ENCODE measurements around the gene SNRPN.
"Not testable (repeated sequence)": the region's sequence is repeated elsewhere in the genome, so short reads cannot be mapped to it uniquely, and the experiment has no call there.

Gene SNRPN

GRCh38 chr15:24924153-24924552 is 30.6 kb upstream of the SNRPN start:
- H3K4me3 ChIP-seq (ENCODE audit: severe bottlenecking), result no peak overlapping the region
- no peaks in the 10 kb centered on the region for H3K36me3 ChIP-seq (ENCODE audit: low read depth)
- no peak for TF ChIP-seq CTCF (IDR thresholded peaks at IDR 0.05; ENCODE audit: poor library complexity, severe bottlenecking)
- H3K4me1 ChIP-seq (ENCODE audit: insufficient read depth, poor library complexity, severe bottlenecking), result no peaks in the 10 kb centered on the region
- H3K27ac ChIP-seq (ENCODE audit: poor library complexity, severe bottlenecking), result no peak overlapping the region
- no peaks in the 10 kb centered on the region for H3K27me3 ChIP-seq (ENCODE audit: insufficient read depth, poor library complexity, severe bottlenecking)
- DNase-seq (ENCODE audit: low spot score), result no peak
- H3K9me3 ChIP-seq (ENCODE audit: severe bottlenecking), result no peaks in the 10 kb centered on the region
- no peak for ATAC-seq (ENCODE audit: low read depth)

GRCh38 chr15:24924621-24925020 is 30.2 kb upstream of the SNRPN start:
- Histone ChIP-seq H3K27me3 (ENCODE audit: insufficient read depth, poor library complexity, severe bottlenecking) (no peaks in the 10 kb centered on the region), H3K4me1 (ENCODE audit: insufficient read depth, poor library complexity, severe bottlenecking) (no peaks in the 10 kb centered on the region), H3K36me3 (ENCODE audit: low read depth) (no peaks in the 10 kb centered on the region), H3K27ac (ENCODE audit: poor library complexity, severe bottlenecking) (no peak overlapping the region), H3K9me3 (ENCODE audit: severe bottlenecking) (no peaks in the 10 kb centered on the region), H3K4me3 (ENCODE audit: severe bottlenecking) (no peak overlapping the region)
- ATAC-seq (ENCODE audit: low read depth), result no peak
- no peak for TF ChIP-seq CTCF (IDR thresholded peaks at IDR 0.05; ENCODE audit: poor library complexity, severe bottlenecking)
- DNase-seq (ENCODE audit: low spot score), result no peak

GRCh38 chr15:24931874-24932732 is 22.7 kb upstream of the SNRPN start:
- H3K27ac ChIP-seq (ENCODE audit: poor library complexity, severe bottlenecking); H3K36me3 ChIP-seq (ENCODE audit: low read depth); H3K9me3 ChIP-seq (ENCODE audit: severe bottlenecking); DNase-seq (ENCODE audit: low spot score); ATAC-seq (ENCODE audit: low read depth); H3K4me3 ChIP-seq (ENCODE audit: severe bottlenecking); H3K4me1 ChIP-seq (ENCODE audit: insufficient read depth, poor library complexity, severe bottlenecking); H3K27me3 ChIP-seq (ENCODE audit: insufficient read depth, poor library complexity, severe bottlenecking): not testable (repeated sequence)

- no peak for DNase-seq (ENCODE audit: low spot score)
- TF ChIP-seq CTCF (IDR thresholded peaks at IDR 0.05; ENCODE audit: poor library complexity, severe bottlenecking), result no peak
- H3K36me3 ChIP-seq (ENCODE audit: low read depth), result no peaks in the 10 kb centered on the region
- H3K27me3 ChIP-seq (ENCODE audit: insufficient read depth, poor library complexity, severe bottlenecking), result no peaks in the 10 kb centered on the region
- no peaks in the 10 kb centered on the region for H3K9me3 ChIP-seq (ENCODE audit: severe bottlenecking)
- H3K27ac ChIP-seq (ENCODE audit: poor library complexity, severe bottlenecking), result no peak overlapping the region
- no peak overlapping the region for H3K4me3 ChIP-seq (ENCODE audit: severe bottlenecking)
- H3K4me1 ChIP-seq (ENCODE audit: insufficient read depth, poor library complexity, severe bottlenecking), result no peaks in the 10 kb centered on the region
- no peak for ATAC-seq (ENCODE audit: low read depth)
Observed at GRCh38 chr15:24933716-24934115, 21.1 kb upstream of the SNRPN start.

DNA sequence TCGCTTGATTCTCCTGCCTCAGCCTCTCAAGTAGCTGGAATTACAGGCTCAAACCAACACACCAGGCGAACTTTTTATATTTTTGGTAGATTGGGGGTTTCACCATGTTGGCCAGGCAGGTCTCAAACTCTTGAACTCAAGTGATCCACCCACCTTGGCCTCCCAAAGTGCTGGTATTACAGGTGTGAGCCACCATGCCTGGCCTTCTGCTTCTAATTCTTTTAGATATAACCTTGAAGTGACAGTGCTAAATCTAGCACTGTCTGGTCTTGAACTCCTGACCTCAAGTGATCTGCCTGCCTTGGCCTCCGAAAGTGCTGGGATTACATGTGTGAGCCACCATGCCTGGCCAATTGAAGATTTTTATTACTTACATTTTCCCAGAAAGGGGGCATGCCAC is 16.6 kb upstream of the SNRPN start:
- H3K27ac ChIP-seq (ENCODE audit: poor library complexity, severe bottlenecking); H3K27me3 ChIP-seq (ENCODE audit: insufficient read depth, poor library complexity, severe bottlenecking); H3K36me3 ChIP-seq (ENCODE audit: low read depth); H3K4me1 ChIP-seq (ENCODE audit: insufficient read depth, poor library complexity, severe bottlenecking); H3K4me3 ChIP-seq (ENCODE audit: severe bottlenecking); H3K9me3 ChIP-seq (ENCODE audit: severe bottlenecking); DNase-seq (ENCODE audit: low spot score); ATAC-seq (ENCODE audit: low read depth): not testable (repeated sequence)

DNA sequence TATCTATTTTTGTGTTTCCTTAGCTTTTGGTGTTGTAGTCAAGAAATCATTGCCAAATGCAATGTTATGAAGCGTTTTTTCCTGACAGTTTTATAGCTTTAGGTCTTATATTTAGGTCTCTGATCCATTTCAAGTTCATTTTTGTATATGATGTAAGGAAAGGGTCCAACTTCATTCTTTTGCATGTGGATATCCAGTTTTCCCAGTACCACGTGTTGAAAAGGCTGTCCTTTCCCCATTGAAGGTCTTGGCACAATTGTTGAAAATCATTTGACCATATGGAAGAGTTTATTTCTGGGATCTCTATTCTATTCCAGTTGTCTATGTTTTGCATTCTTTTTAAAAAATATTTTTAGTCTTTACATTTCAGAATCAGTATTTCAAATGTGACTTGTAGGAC is 14.6 kb upstream of the SNRPN start:
- Histone ChIP-seq H3K9me3 (ENCODE audit: severe bottlenecking) (peaks cover 2% of the 10 kb centered on the region), H3K27ac (ENCODE audit: poor library complexity, severe bottlenecking) (no peak overlapping the region), H3K36me3 (ENCODE audit: low read depth) (no peaks in the 10 kb centered on the region), H3K4me1 (ENCODE audit: insufficient read depth, poor library complexity, severe bottlenecking) (no peaks in the 10 kb centered on the region), H3K4me3 (ENCODE audit: severe bottlenecking) (no peak overlapping the region), H3K27me3 (ENCODE audit: insufficient read depth, poor library complexity, severe bottlenecking) (no peaks in the 10 kb centered on the region)
- ATAC-seq (ENCODE audit: low read depth) (no peak), DNase-seq (ENCODE audit: low spot score) (no peak)
- no peak for TF ChIP-seq CTCF (IDR thresholded peaks at IDR 0.05; ENCODE audit: poor library complexity, severe bottlenecking)
